Gastroesophageal sphincter (tissue), 3 donors: ENCODE measurements around the gene NLGN2.

Experiments
- POLR2A ChIP-seq, 2 donors: fragments of 450-650 bp; IDR thresholded peaks; one replicate each; pipeline ENCODE4 v1.6.1; 2017; ENCODE audit warnings: antibody characterized with exemption in 2 of 2, mild to moderate bottlenecking in 2 of 2, moderate library complexity in 1 of 2
- TF ChIP-seq, protein P1 (sequence below), 4 experiments: fragments of 200-600 bp in 2 of 4; fragments of 450-650 bp in 2 of 4; sonication (generic) in 1 of 4; IDR thresholded peaks; one replicate each; pipeline ENCODE4 v1.5.1; 2017 to 2019; ENCODE audit warnings: antibody characterized with exemption in 4 of 4, mild to moderate bottlenecking in 2 of 4, moderate library complexity in 2 of 4

- TF ChIP-seq POLR2A (IDR thresholded peaks at IDR 0.05): no peak
- TF ChIP-seq, protein P1, sequence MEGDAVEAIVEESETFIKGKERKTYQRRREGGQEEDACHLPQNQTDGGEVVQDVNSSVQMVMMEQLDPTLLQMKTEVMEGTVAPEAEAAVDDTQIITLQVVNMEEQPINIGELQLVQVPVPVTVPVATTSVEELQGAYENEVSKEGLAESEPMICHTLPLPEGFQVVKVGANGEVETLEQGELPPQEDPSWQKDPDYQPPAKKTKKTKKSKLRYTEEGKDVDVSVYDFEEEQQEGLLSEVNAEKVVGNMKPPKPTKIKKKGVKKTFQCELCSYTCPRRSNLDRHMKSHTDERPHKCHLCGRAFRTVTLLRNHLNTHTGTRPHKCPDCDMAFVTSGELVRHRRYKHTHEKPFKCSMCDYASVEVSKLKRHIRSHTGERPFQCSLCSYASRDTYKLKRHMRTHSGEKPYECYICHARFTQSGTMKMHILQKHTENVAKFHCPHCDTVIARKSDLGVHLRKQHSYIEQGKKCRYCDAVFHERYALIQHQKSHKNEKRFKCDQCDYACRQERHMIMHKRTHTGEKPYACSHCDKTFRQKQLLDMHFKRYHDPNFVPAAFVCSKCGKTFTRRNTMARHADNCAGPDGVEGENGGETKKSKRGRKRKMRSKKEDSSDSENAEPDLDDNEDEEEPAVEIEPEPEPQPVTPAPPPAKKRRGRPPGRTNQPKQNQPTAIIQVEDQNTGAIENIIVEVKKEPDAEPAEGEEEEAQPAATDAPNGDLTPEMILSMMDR (IDR thresholded peaks at IDR 0.05): no peak
Measured at GRCh38 chr17:7389924-7390910, 17.4 kb upstream of the NLGN2 start.
